ENCODE measurements around the gene ENTREP3. TPM values are rescaled to one million over a fixed set of nuclear protein-coding genes. Genes with fewer than 3 reads are reported as not detected.

Gene ENTREP3
- total RNA-seq, 1 experiment from 2014 or later: 69.9 TPM

DNA sequence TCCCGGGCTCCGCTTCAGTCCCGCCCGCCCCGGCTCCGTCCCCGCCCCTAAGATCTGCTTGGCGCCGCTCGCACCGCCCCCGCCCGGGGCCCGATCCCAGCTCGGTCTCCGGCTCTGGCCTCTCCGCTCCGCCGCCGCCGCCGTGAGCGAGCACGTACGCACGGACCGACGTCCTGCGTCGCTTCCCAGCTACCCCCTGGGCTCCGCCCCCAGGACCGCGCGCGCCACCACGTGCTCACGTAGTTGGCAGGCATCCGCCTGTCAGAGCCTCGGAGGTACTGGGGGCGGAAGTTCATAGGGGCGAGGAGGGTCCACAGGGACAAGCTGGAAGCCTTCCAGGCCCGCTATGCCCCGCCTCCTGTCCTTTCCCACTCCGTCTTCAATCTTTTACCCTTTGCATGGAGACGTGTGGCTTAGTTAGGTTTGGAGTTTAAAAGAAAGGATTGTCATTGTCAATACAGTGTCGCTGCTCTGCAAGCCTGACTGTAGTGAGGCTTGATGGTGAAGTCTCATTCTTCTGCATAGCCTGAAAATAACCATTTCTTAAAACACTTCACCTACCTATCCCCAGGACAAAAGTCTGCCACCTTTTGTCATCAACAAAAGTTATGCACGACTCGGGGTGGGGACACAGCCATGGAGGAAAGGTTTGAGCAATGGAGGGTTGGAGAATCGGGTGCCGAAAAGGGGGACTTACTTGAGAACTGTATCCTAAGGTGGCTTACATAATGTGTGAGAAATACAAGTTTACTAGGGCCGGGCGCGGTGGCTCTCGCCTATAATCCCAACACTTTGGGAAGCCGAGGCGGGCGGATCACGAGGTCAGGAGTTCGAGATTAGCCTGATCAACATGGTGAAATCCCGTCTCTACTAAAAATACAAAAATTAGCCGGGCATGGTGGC lies 18.3 kb upstream of the ENTREP3 start, which contains the start of gene CLK2:
TSS of gene CLK2 (minus strand) at position 162 of the 903 bp plus-strand sequence. CDS start 2,527 bp downstream, outside the sequence.
- peak; percentile 96 for TF ChIP-seq SIN3A (IDR thresholded peaks at IDR 0.05; ENCODE audit: low read depth)
- TF ChIP-seq RAD21 (IDR thresholded peaks at IDR 0.05; ENCODE audit: low read depth): no peak
- peak; percentile 48 for TF ChIP-seq TCF7L2 (IDR thresholded peaks at IDR 0.05; ENCODE audit: borderline replicate concordance, extremely low read depth, insufficient read depth, insufficient read length)
- TF ChIP-seq SP1 (IDR thresholded peaks at IDR 0.05; ENCODE audit: low read depth): peak; percentile 84
- TF ChIP-seq POLR2A (IDR thresholded peaks at IDR 0.05; ENCODE audit: borderline replicate concordance, extremely low read depth, insufficient read depth, insufficient read length): peak; percentile 51
- TF ChIP-seq, protein P1, sequence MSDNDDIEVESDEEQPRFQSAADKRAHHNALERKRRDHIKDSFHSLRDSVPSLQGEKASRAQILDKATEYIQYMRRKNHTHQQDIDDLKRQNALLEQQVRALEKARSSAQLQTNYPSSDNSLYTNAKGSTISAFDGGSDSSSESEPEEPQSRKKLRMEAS (IDR thresholded peaks at IDR 0.05): peak; percentile 100
- TF ChIP-seq EGR1 (IDR thresholded peaks at IDR 0.05; ENCODE audit: low read depth): peak; percentile 88
- TF ChIP-seq, protein P2, sequence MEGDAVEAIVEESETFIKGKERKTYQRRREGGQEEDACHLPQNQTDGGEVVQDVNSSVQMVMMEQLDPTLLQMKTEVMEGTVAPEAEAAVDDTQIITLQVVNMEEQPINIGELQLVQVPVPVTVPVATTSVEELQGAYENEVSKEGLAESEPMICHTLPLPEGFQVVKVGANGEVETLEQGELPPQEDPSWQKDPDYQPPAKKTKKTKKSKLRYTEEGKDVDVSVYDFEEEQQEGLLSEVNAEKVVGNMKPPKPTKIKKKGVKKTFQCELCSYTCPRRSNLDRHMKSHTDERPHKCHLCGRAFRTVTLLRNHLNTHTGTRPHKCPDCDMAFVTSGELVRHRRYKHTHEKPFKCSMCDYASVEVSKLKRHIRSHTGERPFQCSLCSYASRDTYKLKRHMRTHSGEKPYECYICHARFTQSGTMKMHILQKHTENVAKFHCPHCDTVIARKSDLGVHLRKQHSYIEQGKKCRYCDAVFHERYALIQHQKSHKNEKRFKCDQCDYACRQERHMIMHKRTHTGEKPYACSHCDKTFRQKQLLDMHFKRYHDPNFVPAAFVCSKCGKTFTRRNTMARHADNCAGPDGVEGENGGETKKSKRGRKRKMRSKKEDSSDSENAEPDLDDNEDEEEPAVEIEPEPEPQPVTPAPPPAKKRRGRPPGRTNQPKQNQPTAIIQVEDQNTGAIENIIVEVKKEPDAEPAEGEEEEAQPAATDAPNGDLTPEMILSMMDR (IDR thresholded peaks at IDR 0.05 in 2 of 3, conservative IDR thresholded peaks at IDR 0.05 in 1 of 3; ENCODE audit: borderline replicate concordance in 1 of 3, insufficient read depth in 1 of 3, low read depth in 2 of 3, low read length in 2 of 3): no peak
- TF ChIP-seq CBX3 (IDR thresholded peaks at IDR 0.05; ENCODE audit: low read depth): peak; percentile 64; the same call in 1 of the 2 replicates
- peak; percentile 51; the same call in 1 of the 2 replicates for TF ChIP-seq ZFX (IDR thresholded peaks at IDR 0.05)
- TF ChIP-seq, protein P3, sequence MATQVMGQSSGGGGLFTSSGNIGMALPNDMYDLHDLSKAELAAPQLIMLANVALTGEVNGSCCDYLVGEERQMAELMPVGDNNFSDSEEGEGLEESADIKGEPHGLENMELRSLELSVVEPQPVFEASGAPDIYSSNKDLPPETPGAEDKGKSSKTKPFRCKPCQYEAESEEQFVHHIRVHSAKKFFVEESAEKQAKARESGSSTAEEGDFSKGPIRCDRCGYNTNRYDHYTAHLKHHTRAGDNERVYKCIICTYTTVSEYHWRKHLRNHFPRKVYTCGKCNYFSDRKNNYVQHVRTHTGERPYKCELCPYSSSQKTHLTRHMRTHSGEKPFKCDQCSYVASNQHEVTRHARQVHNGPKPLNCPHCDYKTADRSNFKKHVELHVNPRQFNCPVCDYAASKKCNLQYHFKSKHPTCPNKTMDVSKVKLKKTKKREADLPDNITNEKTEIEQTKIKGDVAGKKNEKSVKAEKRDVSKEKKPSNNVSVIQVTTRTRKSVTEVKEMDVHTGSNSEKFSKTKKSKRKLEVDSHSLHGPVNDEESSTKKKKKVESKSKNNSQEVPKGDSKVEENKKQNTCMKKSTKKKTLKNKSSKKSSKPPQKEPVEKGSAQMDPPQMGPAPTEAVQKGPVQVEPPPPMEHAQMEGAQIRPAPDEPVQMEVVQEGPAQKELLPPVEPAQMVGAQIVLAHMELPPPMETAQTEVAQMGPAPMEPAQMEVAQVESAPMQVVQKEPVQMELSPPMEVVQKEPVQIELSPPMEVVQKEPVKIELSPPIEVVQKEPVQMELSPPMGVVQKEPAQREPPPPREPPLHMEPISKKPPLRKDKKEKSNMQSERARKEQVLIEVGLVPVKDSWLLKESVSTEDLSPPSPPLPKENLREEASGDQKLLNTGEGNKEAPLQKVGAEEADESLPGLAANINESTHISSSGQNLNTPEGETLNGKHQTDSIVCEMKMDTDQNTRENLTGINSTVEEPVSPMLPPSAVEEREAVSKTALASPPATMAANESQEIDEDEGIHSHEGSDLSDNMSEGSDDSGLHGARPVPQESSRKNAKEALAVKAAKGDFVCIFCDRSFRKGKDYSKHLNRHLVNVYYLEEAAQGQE (IDR thresholded peaks at IDR 0.05; ENCODE audit: low read depth): no peak
- TF ChIP-seq POLR2AphosphoS5 (IDR thresholded peaks at IDR 0.05; ENCODE audit: low read depth, low read length): peak; percentile 88
- no TSS peak for BruUV-seq (replicated peaks)
- ATAC-seq (peak; percentile 82), DNase-seq (ENCODE audit: low read depth, low spot score) (peak; percentile 90)
- H3K36me3 ChIP-seq (ENCODE audit: control insufficient read depth in 1 of 2, insufficient read depth in 2 of 2, low read length in 2 of 2): peaks cover 17 to 23% of the 10 kb centered on the region in 2 experiments
- peak within 1 kb of the TSS; percentile 0 for H2AFZ ChIP-seq (ENCODE audit: low read depth, low read length, poor library complexity, severe bottlenecking)
- H3K9ac ChIP-seq (ENCODE audit: low read length): peak within 1 kb of the TSS; percentile 78
- POLR2A ChIA-PET: interaction anchor here (0.6 to 2.4 kb wide), 11 partner anchors 12 to 547 kb away, joined by 3 to 19 read pairs (median 4); partner anchors contain the start of genes ENTREP3 and SCAMP3
- no peaks in the 10 kb centered on the region for H3K9me3 ChIP-seq (ENCODE audit: control insufficient read depth in 1 of 2, insufficient read depth in 1 of 2, low read depth in 1 of 2, low read length in 2 of 2)
- CTCF ChIA-PET: interaction anchor here (0.6 to 1.2 kb wide), 5 partner anchors 21 to 101 kb away, joined by 3 to 9 read pairs (median 3); partner anchors contain the start of genes FDPS, KRTCAP2, MTX1 and THBS3
- intact Hi-C loops (cut with micrococcal nuclease): no loop called here
- peak within 1 kb of the TSS; percentile 96 for H3K27ac ChIP-seq (ENCODE audit: low read depth, low read length)
- RAD21 ChIA-PET (ENCODE audit: low non-redundant PET in 1 of 2, low total read pairs in 2 of 2, uncharacterized antibody in 2 of 2, unreplicated experiment in 2 of 2): interaction anchor here (0.5 to 1.2 kb wide), 4 partner anchors 47 to 289 kb away, joined by 3 to 7 read pairs (median 4); partner anchors contain the start of genes ASH1L (in 1 of the 2) and ZBTB7B (in 1 of the 2)
- no peaks in the 10 kb centered on the region for H3K27me3 ChIP-seq (ENCODE audit: insufficient read depth, low read length)
- peaks cover 46% of the 10 kb centered on the region for H3K79me2 ChIP-seq (ENCODE audit: insufficient read depth, low read length)
- H3K4me1 ChIP-seq (ENCODE audit: control insufficient read depth in 1 of 2, insufficient read depth in 2 of 2, low read length in 2 of 2): peaks cover 13 to 34% of the 10 kb centered on the region in 2 experiments
- peak within 1 kb of the TSS; percentile 97 for H3K4me2 ChIP-seq (ENCODE audit: low read length)
- H3K9me2 ChIP-seq (ENCODE audit: insufficient read depth): no peaks in the 10 kb centered on the region
- peak within 1 kb of the TSS; percentile 82 to 85 for H3K4me3 ChIP-seq (replicated peaks in 1 of 2; ENCODE audit: low read depth in 1 of 2, low read length in 2 of 2)
- no peaks in the 10 kb centered on the region for H4K20me1 ChIP-seq (ENCODE audit: insufficient read depth)

All from HCT116 (cell line).